Measurements from ENCODE around the gene AXIN2.

DNA sequence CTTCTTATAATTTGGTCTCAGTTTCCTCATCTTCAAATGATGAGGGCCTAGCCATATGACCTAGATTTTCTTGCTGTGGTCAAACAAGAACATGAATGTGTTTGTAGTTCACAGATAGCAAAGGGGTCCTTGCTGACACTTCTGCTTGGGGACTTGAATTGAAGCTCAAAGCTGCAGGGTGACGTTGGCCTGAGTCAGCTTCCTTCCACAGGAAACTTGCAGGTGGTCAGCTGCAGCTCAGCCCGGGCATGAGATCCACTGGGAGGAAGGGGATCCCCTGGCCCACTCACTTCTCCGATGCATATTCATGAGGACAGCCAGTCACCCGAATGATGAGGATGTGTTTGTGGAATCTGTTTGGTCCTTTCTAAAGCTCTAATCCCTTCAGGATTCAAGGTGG, 42.6 kb upstream of the AXIN2 start:
- TF ChIP-seq FOXK2 (IDR thresholded peaks at IDR 0.05), result no peak
- no peak for TF ChIP-seq HDGF (IDR thresholded peaks at IDR 0.05)
- TF ChIP-seq, protein P1, sequence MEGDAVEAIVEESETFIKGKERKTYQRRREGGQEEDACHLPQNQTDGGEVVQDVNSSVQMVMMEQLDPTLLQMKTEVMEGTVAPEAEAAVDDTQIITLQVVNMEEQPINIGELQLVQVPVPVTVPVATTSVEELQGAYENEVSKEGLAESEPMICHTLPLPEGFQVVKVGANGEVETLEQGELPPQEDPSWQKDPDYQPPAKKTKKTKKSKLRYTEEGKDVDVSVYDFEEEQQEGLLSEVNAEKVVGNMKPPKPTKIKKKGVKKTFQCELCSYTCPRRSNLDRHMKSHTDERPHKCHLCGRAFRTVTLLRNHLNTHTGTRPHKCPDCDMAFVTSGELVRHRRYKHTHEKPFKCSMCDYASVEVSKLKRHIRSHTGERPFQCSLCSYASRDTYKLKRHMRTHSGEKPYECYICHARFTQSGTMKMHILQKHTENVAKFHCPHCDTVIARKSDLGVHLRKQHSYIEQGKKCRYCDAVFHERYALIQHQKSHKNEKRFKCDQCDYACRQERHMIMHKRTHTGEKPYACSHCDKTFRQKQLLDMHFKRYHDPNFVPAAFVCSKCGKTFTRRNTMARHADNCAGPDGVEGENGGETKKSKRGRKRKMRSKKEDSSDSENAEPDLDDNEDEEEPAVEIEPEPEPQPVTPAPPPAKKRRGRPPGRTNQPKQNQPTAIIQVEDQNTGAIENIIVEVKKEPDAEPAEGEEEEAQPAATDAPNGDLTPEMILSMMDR (IDR thresholded peaks at IDR 0.05 in 2 of 3, conservative IDR thresholded peaks at IDR 0.05 in 1 of 3; ENCODE audit: control insufficient read depth in 2 of 3, extremely low read depth in 1 of 3, insufficient read depth in 1 of 3, low read depth in 3 of 3, low read length in 3 of 3), result no peak
- TF ChIP-seq, protein P2, sequence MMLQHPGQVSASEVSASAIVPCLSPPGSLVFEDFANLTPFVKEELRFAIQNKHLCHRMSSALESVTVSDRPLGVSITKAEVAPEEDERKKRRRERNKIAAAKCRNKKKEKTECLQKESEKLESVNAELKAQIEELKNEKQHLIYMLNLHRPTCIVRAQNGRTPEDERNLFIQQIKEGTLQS (IDR thresholded peaks at IDR 0.05; ENCODE audit: borderline replicate concordance, extremely low read depth, low read depth, low read length), result no peak
- TF ChIP-seq NR2C1 (IDR thresholded peaks at IDR 0.05), result no peak
- TF ChIP-seq, protein P3, sequence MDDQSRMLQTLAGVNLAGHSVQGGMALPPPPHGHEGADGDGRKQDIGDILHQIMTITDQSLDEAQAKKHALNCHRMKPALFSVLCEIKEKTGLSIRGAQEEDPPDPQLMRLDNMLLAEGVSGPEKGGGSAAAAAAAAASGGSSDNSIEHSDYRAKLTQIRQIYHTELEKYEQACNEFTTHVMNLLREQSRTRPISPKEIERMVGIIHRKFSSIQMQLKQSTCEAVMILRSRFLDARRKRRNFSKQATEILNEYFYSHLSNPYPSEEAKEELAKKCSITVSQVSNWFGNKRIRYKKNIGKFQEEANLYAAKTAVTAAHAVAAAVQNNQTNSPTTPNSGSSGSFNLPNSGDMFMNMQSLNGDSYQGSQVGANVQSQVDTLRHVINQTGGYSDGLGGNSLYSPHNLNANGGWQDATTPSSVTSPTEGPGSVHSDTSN (IDR thresholded peaks at IDR 0.05; ENCODE audit: insufficient replicate concordance, low read depth, low read length), result no peak
- TF ChIP-seq EGR1 (IDR thresholded peaks at IDR 0.05; ENCODE audit: borderline replicate concordance in 1 of 2, low read depth in 2 of 2, low read length in 2 of 2), result no peak
- no peak for TF ChIP-seq SIX5 (IDR thresholded peaks at IDR 0.05; ENCODE audit: low read depth, low read length, severe bottlenecking)
- TF ChIP-seq CEBPB (IDR thresholded peaks at IDR 0.05; ENCODE audit: borderline replicate concordance in 1 of 2, low read depth in 2 of 2, low read length in 2 of 2), result no peak
- no peak for TF ChIP-seq SP1 (IDR thresholded peaks at IDR 0.05; ENCODE audit: low read depth, low read length)
- TF ChIP-seq SREBF2 (IDR thresholded peaks at IDR 0.05; ENCODE audit: low read length), result no peak
- TF ChIP-seq BHLHE40 (IDR thresholded peaks at IDR 0.05; ENCODE audit: borderline replicate concordance in 1 of 2, low read depth in 2 of 2, low read length in 1 of 2), result no peak
